ENCODE data around the gene GALT.

GALT gene

GRCh38 chr9:34675048-34675714, 28.7 kb downstream of the GALT start:
- H3K36me3 Mint-ChIP-seq, result peaks cover 3% of the 10 kb centered on the region

GRCh38 chr9:34675869-34676268, 29.4 kb downstream of the GALT start:
- no peaks in the 10 kb centered on the region for H3K9me3 Mint-ChIP-seq (ENCODE audit: low read depth)
- no peak overlapping the region for H3K4me3 Mint-ChIP-seq
- no peaks in the 10 kb centered on the region for H3K27me3 Mint-ChIP-seq
- no peak overlapping the region for H3K27ac Mint-ChIP-seq
- H3K36me3 Mint-ChIP-seq, result peaks cover 2% of the 10 kb centered on the region
- peaks cover 3% of the 10 kb centered on the region for H3K4me1 Mint-ChIP-seq (ENCODE audit: low read depth)

More at GRCh38 chr9:34675048-34675714, 28.7 kb downstream of the GALT start:
- Mint-ChIP-seq H3K4me1 (ENCODE audit: low read depth) (peaks cover 3% of the 10 kb centered on the region), H3K4me3 (no peak overlapping the region), H3K9me3 (ENCODE audit: low read depth) (peaks cover 4% of the 10 kb centered on the region), H3K27ac (no peak overlapping the region), H3K27me3 (no peaks in the 10 kb centered on the region)

GRCh38 chr9:34684145-34684544, 37.7 kb downstream of the GALT start:
- Mint-ChIP-seq H3K27ac (no peak overlapping the region), H3K4me3 (no peak overlapping the region), H3K9me3 (ENCODE audit: low read depth) (no peaks in the 10 kb centered on the region), H3K36me3 (peaks cover 7% of the 10 kb centered on the region), H3K27me3 (no peaks in the 10 kb centered on the region), H3K4me1 (ENCODE audit: low read depth) (no peaks in the 10 kb centered on the region)

GRCh38 chr9:34684816-34685215, 38.3 kb downstream of the GALT start:
- Mint-ChIP-seq H3K4me3 (no peak overlapping the region), H3K27ac (no peak overlapping the region), H3K4me1 (ENCODE audit: low read depth) (no peaks in the 10 kb centered on the region), H3K27me3 (no peaks in the 10 kb centered on the region), H3K9me3 (ENCODE audit: low read depth) (no peaks in the 10 kb centered on the region), H3K36me3 (peaks cover 7% of the 10 kb centered on the region)

GRCh38 chr9:34685591-34685990, 39.1 kb downstream of the GALT start:
- peaks cover 7% of the 10 kb centered on the region for H3K36me3 Mint-ChIP-seq
- H3K4me1 Mint-ChIP-seq (ENCODE audit: low read depth), result no peaks in the 10 kb centered on the region
- no peaks in the 10 kb centered on the region for H3K9me3 Mint-ChIP-seq (ENCODE audit: low read depth)
- no peak overlapping the region for H3K27ac Mint-ChIP-seq
- no peak overlapping the region for H3K4me3 Mint-ChIP-seq
- no peaks in the 10 kb centered on the region for H3K27me3 Mint-ChIP-seq

GRCh38 chr9:34686231-34686630, 39.8 kb downstream of the GALT start:
- no peak overlapping the region for H3K27ac Mint-ChIP-seq
- H3K9me3 Mint-ChIP-seq (ENCODE audit: low read depth), result no peaks in the 10 kb centered on the region
- H3K36me3 Mint-ChIP-seq, result peaks cover 5% of the 10 kb centered on the region
- H3K27me3 Mint-ChIP-seq, result no peaks in the 10 kb centered on the region
- no peak overlapping the region for H3K4me3 Mint-ChIP-seq
- H3K4me1 Mint-ChIP-seq (ENCODE audit: low read depth), result no peaks in the 10 kb centered on the region

- no peak overlapping the region for H3K4me3 Mint-ChIP-seq
- H3K36me3 Mint-ChIP-seq, result peaks cover 3% of the 10 kb centered on the region
- no peaks in the 10 kb centered on the region for H3K9me3 Mint-ChIP-seq (ENCODE audit: low read depth)
- H3K27me3 Mint-ChIP-seq, result no peaks in the 10 kb centered on the region
- no peak overlapping the region for H3K27ac Mint-ChIP-seq
- no peaks in the 10 kb centered on the region for H3K4me1 Mint-ChIP-seq (ENCODE audit: low read depth)
Measured at GRCh38 chr9:34686732-34687131, 40.3 kb downstream of the GALT start.

- H3K9me3 Mint-ChIP-seq (ENCODE audit: low read depth), result no peaks in the 10 kb centered on the region
- peaks cover 3% of the 10 kb centered on the region for H3K36me3 Mint-ChIP-seq
- no peaks in the 10 kb centered on the region for H3K27me3 Mint-ChIP-seq
- H3K4me3 Mint-ChIP-seq, result no peak overlapping the region
- no peaks in the 10 kb centered on the region for H3K4me1 Mint-ChIP-seq (ENCODE audit: low read depth)
- H3K27ac Mint-ChIP-seq, result no peak overlapping the region
Measured at GRCh38 chr9:34687276-34688030, 41.0 kb downstream of the GALT start.

GRCh38 chr9:34688329-34689115, 42.0 kb downstream of the GALT start:
- no peaks in the 10 kb centered on the region for H3K36me3 Mint-ChIP-seq
- H3K4me3 Mint-ChIP-seq, result no peak overlapping the region
- H3K27ac Mint-ChIP-seq, result no peak overlapping the region
- H3K4me1 Mint-ChIP-seq (ENCODE audit: low read depth), result no peaks in the 10 kb centered on the region
- H3K27me3 Mint-ChIP-seq, result no peaks in the 10 kb centered on the region
- H3K9me3 Mint-ChIP-seq (ENCODE audit: low read depth), result no peaks in the 10 kb centered on the region

GRCh38 chr9:34689116-34689470, 42.6 kb downstream of the GALT start:
- no peaks in the 10 kb centered on the region for H3K9me3 Mint-ChIP-seq (ENCODE audit: low read depth)
- H3K27ac Mint-ChIP-seq, result no peak overlapping the region
- H3K4me1 Mint-ChIP-seq (ENCODE audit: low read depth), result no peaks in the 10 kb centered on the region
- no peak overlapping the region for H3K4me3 Mint-ChIP-seq
- H3K27me3 Mint-ChIP-seq, result no peaks in the 10 kb centered on the region
- no peaks in the 10 kb centered on the region for H3K36me3 Mint-ChIP-seq

GRCh38 chr9:34689512-34689911, 43.0 kb downstream of the GALT start:
- no peaks in the 10 kb centered on the region for H3K36me3 Mint-ChIP-seq
- no peak overlapping the region for H3K4me3 Mint-ChIP-seq
- H3K27me3 Mint-ChIP-seq, result no peaks in the 10 kb centered on the region
- H3K4me1 Mint-ChIP-seq (ENCODE audit: low read depth), result no peaks in the 10 kb centered on the region
- no peaks in the 10 kb centered on the region for H3K9me3 Mint-ChIP-seq (ENCODE audit: low read depth)
- H3K27ac Mint-ChIP-seq, result no peak overlapping the region

GRCh38 chr9:34690983-34691935, 44.8 kb downstream of the GALT start, which contains the start of gene CCL19:
Gene CCL19 (minus strand): TSS chr9:34691276. CDS start chr9:34691139, 137 bp downstream.
- no peaks in the 10 kb centered on the region for H3K27me3 Mint-ChIP-seq
- no peaks in the 10 kb centered on the region for H3K9me3 Mint-ChIP-seq (ENCODE audit: low read depth)
- H3K4me1 Mint-ChIP-seq (ENCODE audit: low read depth), result no peaks in the 10 kb centered on the region
- no peak within 1 kb of the TSS for H3K4me3 Mint-ChIP-seq
- H3K27ac Mint-ChIP-seq, result no peak within 1 kb of the TSS
- no peaks in the 10 kb centered on the region for H3K36me3 Mint-ChIP-seq

GRCh38 chr9:34691936-34692315, 45.5 kb downstream of the GALT start:
- Mint-ChIP-seq H3K9me3 (ENCODE audit: low read depth) (no peaks in the 10 kb centered on the region), H3K27me3 (no peaks in the 10 kb centered on the region), H3K27ac (no peak overlapping the region), H3K4me3 (no peak overlapping the region), H3K4me1 (ENCODE audit: low read depth) (no peaks in the 10 kb centered on the region), H3K36me3 (no peaks in the 10 kb centered on the region)

GRCh38 chr9:34693560-34693959, 47.1 kb downstream of the GALT start:
- H3K27me3 Mint-ChIP-seq, result no peaks in the 10 kb centered on the region

More at GRCh38 chr9:34693560-34693959, 47.1 kb downstream of the GALT start:
- H3K4me3 Mint-ChIP-seq, result no peak overlapping the region
- H3K9me3 Mint-ChIP-seq (ENCODE audit: low read depth), result no peaks in the 10 kb centered on the region
- no peaks in the 10 kb centered on the region for H3K4me1 Mint-ChIP-seq (ENCODE audit: low read depth)
- no peaks in the 10 kb centered on the region for H3K36me3 Mint-ChIP-seq
- H3K27ac Mint-ChIP-seq, result no peak overlapping the region
